PC-9 (cell line): ENCODE data around the gene EGLN1.

Experiments
- CTCF ChIP-seq: fragments of 200-600 bp; sonication (generic); conservative IDR thresholded peaks from 2 replicates; pipeline ENCODE4 v1.6.1; 2017; ENCODE audit warnings: mixed run types, antibody characterized with exemption, mild to moderate bottlenecking, moderate library complexity
- EZH2 ChIP-seq: fragments of 200-600 bp; sonication (generic); IDR thresholded peaks from 2 replicates; pipeline ENCODE4 v1.8.0; 2017; ENCODE audit warnings: antibody characterized with exemption, low read depth

GRCh38 chr1:231395076-231395997, 26.8 kb downstream of the EGLN1 start:
- no peak for TF ChIP-seq CTCF
- TF ChIP-seq EZH2 = no peak
